GM19395 (cell line): ENCODE measurements around the gene AACS.
"Not testable (repeated sequence)": the region's sequence is repeated elsewhere in the genome, so short reads cannot be mapped to it uniquely, and the experiment has no call there.

Experiments used
- ATAC-seq: cut with Tn5 transposase; IDR thresholded peaks from one replicate; pipeline ENCODE4 v1.9.1; 2021; ENCODE audit warnings: mild to moderate bottlenecking, moderate library complexity; ENCODE audit not compliant: unreplicated experiment

AACS gene

DNA sequence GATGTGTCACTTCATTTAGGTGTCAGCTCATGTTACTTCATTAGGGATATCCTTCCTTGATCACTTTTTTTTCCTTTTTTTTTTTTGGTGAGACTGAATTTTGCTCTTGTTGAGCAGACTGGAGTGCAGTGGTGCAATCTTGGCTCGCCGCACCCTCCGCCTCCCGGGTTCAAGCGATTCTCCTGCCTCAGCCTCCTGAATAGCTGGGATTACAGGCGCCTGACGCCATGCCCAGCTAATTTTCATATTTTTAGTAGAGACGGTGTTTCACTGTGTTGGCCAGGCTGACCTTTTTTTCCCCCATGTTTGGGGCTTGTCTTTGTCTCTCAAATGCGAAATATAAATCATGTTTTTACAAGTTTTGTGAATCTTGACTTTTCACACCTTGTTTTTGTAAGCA, 9.6 kb upstream of the AACS start:
- ATAC-seq: no peak

DNA sequence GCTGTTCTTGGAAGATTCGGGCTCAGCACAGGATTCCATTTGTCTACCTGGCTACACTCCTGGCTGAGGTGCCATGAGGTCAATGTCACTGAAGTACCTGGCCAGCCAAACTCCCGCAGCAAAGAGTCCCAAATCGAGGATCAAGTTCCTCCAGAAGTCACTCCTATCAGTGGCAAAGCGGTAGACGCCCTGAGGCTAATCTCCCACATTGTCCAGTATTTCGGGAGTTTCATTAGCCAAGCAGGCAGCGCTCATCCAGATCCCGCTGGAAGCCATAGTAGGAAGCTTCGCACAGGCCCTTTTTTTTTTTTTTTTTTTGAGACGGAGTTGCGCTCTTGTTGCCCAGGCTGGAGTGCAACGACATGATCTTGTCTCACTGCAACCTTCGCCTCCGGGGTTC, 8.9 kb upstream of the AACS start:
- ATAC-seq: no peak

GRCh38 chr12:125057708-125058107, 7.5 kb upstream of the AACS start:
- ATAC-seq: no peak

DNA sequence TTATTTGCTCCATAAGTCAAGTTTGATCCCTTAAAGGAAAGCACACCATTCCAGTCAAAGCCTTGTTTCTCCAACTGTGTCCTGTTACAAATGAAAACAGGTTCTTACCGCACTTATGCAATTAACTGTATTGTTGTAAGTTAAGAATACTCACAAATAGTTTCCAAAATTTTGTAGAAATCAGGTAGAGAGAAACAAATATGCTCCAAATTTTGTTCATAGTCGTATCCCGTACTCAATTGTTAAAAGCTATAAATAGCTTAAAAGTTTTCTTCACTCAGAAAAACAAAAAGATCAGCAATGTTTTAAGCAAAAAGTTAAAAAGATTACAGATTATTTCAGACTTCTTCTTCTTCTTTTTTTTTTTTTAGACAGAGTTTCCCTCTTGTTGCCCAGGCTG, 4.0 kb upstream of the AACS start:
- no peak for ATAC-seq

GRCh38 chr12:125063522-125063921, 1.7 kb upstream of the AACS start:
- not testable (repeated sequence) for ATAC-seq

- ATAC-seq: peak; percentile 1
These were observed 743 bp upstream of the AACS start for GRCh38 chr12:125064492-125064891.

DNA sequence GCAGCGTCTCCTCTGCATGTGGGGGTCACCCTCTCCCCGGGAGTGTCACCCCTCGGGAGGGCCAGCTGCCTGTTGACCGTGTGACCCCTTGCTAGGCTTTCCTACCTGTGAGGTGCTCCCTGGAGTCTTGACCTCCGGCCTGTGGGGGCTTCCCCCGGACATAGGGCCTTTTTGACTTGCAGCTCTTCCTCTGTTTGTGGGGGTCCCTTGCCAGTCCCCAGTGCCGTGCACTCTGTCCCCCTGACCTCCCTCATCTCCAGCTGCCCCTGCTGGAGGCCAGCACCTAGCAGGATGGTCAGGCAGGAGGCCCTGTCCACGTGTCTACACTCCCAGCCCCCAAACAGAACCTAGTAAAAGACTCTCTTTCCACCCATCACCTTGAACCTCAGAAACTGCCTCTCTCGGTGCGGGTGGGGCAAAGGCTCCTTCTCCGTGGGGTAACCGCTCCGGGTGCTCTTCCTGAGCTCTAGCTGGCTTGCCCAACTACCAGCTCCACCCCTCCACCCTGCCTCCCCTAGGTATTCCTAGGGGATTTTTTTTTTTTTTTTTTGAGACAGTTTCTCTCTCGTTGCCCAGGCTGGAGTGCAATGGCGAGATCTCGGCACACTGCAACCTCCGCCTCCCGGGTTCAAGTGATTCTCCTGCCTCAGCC, 810 bp downstream of the AACS start:
- no peak for ATAC-seq

GRCh38 chr12:125068391-125068790, 3.2 kb downstream of the AACS start:
- ATAC-seq: no peak

GRCh38 chr12:125069616-125070015, 4.4 kb downstream of the AACS start:
- ATAC-seq: no peak

GRCh38 chr12:125070112-125070511, 4.9 kb downstream of the AACS start:
- ATAC-seq: no peak

- ATAC-seq: no peak
These were observed 5.6 kb downstream of the AACS start for GRCh38 chr12:125070661-125071390.

DNA sequence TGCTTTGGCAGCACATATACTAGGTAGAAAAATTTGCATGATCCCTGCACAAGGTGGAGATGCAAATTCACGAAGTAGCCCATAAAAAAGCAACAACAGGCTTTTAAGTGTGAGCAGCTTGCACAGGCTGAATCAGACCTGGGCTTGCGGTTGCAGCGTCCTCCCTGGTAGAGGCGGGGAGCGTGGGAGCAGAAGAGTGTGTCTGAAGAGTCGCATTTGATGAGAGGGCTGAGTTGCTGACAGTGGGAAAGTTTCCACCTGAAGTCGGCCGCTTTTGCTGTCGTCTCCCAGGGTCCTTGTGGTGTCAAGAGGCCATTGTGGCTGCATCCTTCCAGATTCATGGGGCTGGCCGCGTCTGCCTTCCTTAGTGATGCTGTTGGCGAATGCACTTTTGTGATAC, 6.2 kb downstream of the AACS start:
- ATAC-seq: no peak

DNA sequence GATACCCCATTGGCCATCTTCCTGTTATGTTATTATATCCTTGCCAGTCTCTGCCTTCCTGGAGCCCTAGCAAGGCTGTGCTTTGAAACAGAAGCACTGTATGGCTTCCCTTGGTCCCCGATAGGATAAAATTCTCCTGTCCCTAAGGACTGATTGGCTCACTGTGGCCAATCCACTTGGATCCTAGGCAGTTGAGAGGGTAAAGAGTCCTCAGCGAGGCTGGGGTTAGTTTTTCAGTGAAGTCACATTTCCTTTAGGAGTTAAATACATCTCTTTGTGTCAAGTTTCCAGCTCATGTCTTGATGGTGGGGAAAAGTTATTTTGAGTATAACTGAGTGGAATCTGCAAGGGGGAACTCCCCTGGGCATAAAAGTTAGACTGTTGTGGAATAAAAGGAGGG, 7.3 kb downstream of the AACS start:
- ATAC-seq: no peak

DNA sequence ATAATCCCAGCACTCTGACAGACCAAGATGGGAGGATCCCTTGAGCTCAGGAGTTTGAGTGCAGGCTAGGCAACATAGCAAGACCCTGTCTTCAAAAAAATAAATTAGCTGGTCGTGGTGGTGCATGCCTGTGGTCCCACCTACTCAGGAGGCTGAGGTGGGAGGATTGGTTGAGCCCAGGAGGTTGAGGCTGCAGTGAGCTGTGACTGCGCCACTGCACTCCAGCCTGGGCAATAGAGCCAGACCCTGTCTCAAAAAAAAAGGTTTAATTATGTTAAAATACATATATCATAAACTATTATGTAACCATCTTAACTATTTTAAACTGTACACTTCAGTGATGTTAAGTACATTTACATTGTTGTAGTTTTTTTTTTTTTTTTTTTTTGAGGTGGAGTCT, 9.1 kb downstream of the AACS start:
- ATAC-seq: not testable (repeated sequence)

GRCh38 chr12:125076103-125076502, 10.9 kb downstream of the AACS start:
- ATAC-seq: no peak

GRCh38 chr12:125079084-125079483, 13.8 kb downstream of the AACS start:
- ATAC-seq: no peak

GRCh38 chr12:125079648-125080645, 14.7 kb downstream of the AACS start:
- no peak for ATAC-seq

GRCh38 chr12:125081427-125081826, 16.2 kb downstream of the AACS start:
- no peak for ATAC-seq

- ATAC-seq: no peak
These were observed 17.8 kb downstream of the AACS start for GRCh38 chr12:125083072-125083471.

DNA sequence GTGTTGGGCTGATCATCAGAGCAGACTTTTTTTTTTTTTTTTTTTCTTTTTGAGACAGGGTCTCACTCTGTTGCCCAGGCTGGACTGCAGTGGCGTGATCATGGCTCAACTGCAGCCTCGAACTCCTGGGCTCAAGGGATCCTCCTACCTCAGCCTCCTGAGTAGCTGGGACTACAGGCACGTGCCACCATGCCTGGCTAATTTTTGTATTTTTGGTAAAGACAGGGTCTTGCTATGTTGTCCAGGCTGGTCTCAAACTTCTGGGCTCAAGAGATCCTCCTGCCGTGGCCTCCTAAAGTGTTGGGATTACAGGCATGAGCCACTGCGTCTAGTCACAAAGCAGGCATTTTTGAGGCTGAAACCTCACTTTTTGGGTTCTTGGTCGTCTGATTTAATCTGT, 23.0 kb downstream of the AACS start:
- not testable (repeated sequence) for ATAC-seq

- no peak for ATAC-seq
These were observed 23.8 kb downstream of the AACS start for GRCh38 chr12:125089083-125089482.
